Endodermal cell (in vitro differentiated cells): ENCODE measurements around the gene PRMT1. TPM values are rescaled to one million over a fixed set of nuclear protein-coding genes. Genes with fewer than 3 reads are reported as not detected.

Experiments
- DNase-seq: peaks from one replicate; pipeline ENCODE4 v3.0.0-alpha.2; 2017
- H3K27ac ChIP-seq: 2 replicates; pipeline ENCODE4 v1.5.1; 2013; ENCODE audit warnings: mild to moderate bottlenecking, low read depth, low read length, moderate library complexity
- H3K27me3 ChIP-seq: 2 replicates; pipeline ENCODE4 v1.6.1; 2013; ENCODE audit warnings: mild to moderate bottlenecking, low read length, moderate library complexity; ENCODE audit not compliant: insufficient read depth, control insufficient read depth, poor library complexity, severe bottlenecking
- H3K36me3 ChIP-seq: 2 replicates; pipeline ENCODE4 v1.7.0; 2013; ENCODE audit warnings: mild to moderate bottlenecking, low read length, moderate library complexity; ENCODE audit not compliant: control insufficient read depth, insufficient read depth
- H3K4me1 ChIP-seq: one replicate; pipeline ENCODE4 v1.7.0; 2013; ENCODE audit warnings: low read length; ENCODE audit not compliant: control insufficient read depth, insufficient read depth
- H3K4me3 ChIP-seq: 2 replicates; pipeline ENCODE4 v1.5.1; 2013; ENCODE audit warnings: mild to moderate bottlenecking, low read length, moderate library complexity
- H3K9ac ChIP-seq: 2 replicates; pipeline ENCODE4 v1.6.1; 2013; ENCODE audit warnings: mild to moderate bottlenecking, low read length, moderate library complexity; ENCODE audit not compliant: poor library complexity, severe bottlenecking; ENCODE audit errors: extremely low read depth
- H3K9me3 ChIP-seq: 2 replicates; pipeline ENCODE4 v1.6.1; 2013; ENCODE audit warnings: mild to moderate bottlenecking, low read length, moderate library complexity; ENCODE audit not compliant: control insufficient read depth
- H3K27ac Mint-ChIP-seq: 2 replicates; pipeline ENCODE4 v1.8.0; 2020; ENCODE audit warnings: mixed read lengths
- H3K27me3 Mint-ChIP-seq: 2 replicates; pipeline ENCODE4 v1.8.0; 2021; ENCODE audit warnings: mild to moderate bottlenecking, mixed read lengths; ENCODE audit not compliant: insufficient read depth
- H3K36me3 Mint-ChIP-seq: 2 replicates; pipeline ENCODE4 v1.8.0; 2020; ENCODE audit warnings: low read depth, mixed read lengths
- H3K4me1 Mint-ChIP-seq: 2 replicates; pipeline ENCODE4 v1.8.0; 2020; ENCODE audit warnings: mixed read lengths
- H3K4me3 Mint-ChIP-seq: 2 replicates; pipeline ENCODE4 v1.8.0; 2020; ENCODE audit warnings: mild to moderate bottlenecking, moderate library complexity, mixed read lengths
- H3K9me3 Mint-ChIP-seq: 2 replicates; pipeline ENCODE4 v1.8.0; 2020; ENCODE audit warnings: mild to moderate bottlenecking, mixed read lengths
- CTCF ChIP-seq: fragments of 200-600 bp; sonication (generic); conservative IDR thresholded peaks from 2 replicates; pipeline ENCODE4 v1.5.0; 2021; ENCODE audit warnings: antibody characterized with exemption, mild to moderate bottlenecking
- WGBS, 2 experiments: methylation state at CpG; one replicate each; pipeline versions ENCODE4 v1.1.5 to v1.1.7; 2013; ENCODE audit warnings: missing lambda C conversion rate in 2 of 2, mixed read lengths in 1 of 2; ENCODE audit not compliant: insufficient coverage in 1 of 2, insufficient read length in 1 of 2; 5-methylcytosine and 5-hydroxymethylcytosine counted together
- total RNA-seq, 2 donors: library from RNA; stranded (reverse); fragmentation: NEBNext Ultra II Directional in 1 of 2; extraction: Animal tissue kit (Norgen Biotek cat#: 25700) in 1 of 2; gene quantifications; 2 replicates in 1 of 2; 3 replicates in 1 of 2; pipeline ENCODE4 v1.2.1, GENCODE V29; 2021

PRMT1 gene
- total RNA-seq, 2 donors from 2014 or later, result 343 to 362 TPM

- H3K4me1 Mint-ChIP-seq, result peaks cover 24% of the 10 kb centered on the region
- H3K4me3 Mint-ChIP-seq, result peak overlapping the region; percentile 97
- peaks cover 22% of the 10 kb centered on the region for H3K36me3 Mint-ChIP-seq
- peak; percentile 89 for TF ChIP-seq CTCF
- Histone ChIP-seq H3K9me3 (no peaks in the 10 kb centered on the region), H3K9ac (peak overlapping the region; percentile 94), H3K4me1 (peaks cover 14% of the 10 kb centered on the region), H3K27me3 (no peaks in the 10 kb centered on the region), H3K4me3 (peak overlapping the region; percentile 83), H3K27ac (peak overlapping the region; percentile 95), H3K36me3 (peaks cover 21% of the 10 kb centered on the region)
- H3K27me3 Mint-ChIP-seq, result no peaks in the 10 kb centered on the region
- 3 to 10% methylated on average over 6 to 21 of the region's 21 CpGs for WGBS, 2 experiments
- DNase-seq, result peak; percentile 97
- no peaks in the 10 kb centered on the region for H3K9me3 Mint-ChIP-seq
- H3K27ac Mint-ChIP-seq, result peak overlapping the region; percentile 93
These were observed 1.0 kb downstream of the PRMT1 start for GRCh38 chr19:49677901-49678674.

GRCh38 chr19:49678985-49679770 lies 2.1 kb downstream of the PRMT1 start:
- Mint-ChIP-seq H3K9me3 (no peaks in the 10 kb centered on the region), H3K4me1 (peaks cover 24% of the 10 kb centered on the region), H3K4me3 (peak overlapping the region; percentile 97), H3K27me3 (no peaks in the 10 kb centered on the region), H3K36me3 (peaks cover 27% of the 10 kb centered on the region), H3K27ac (peak overlapping the region; percentile 89)
- H3K27ac ChIP-seq, result no peak overlapping the region
- peaks cover 30% of the 10 kb centered on the region for H3K36me3 ChIP-seq
- WGBS, 2 experiments, result 70 to 78% methylated on average over 4 to 10 of the region's 12 CpGs
- no peaks in the 10 kb centered on the region for H3K27me3 ChIP-seq
- no peak for TF ChIP-seq CTCF
- H3K4me3 ChIP-seq, result peak overlapping the region; percentile 83
- no peak overlapping the region for H3K9ac ChIP-seq
- no peak for DNase-seq
- no peaks in the 10 kb centered on the region for H3K9me3 ChIP-seq
- peaks cover 14% of the 10 kb centered on the region for H3K4me1 ChIP-seq

- peak overlapping the region; percentile 89 for H3K27ac Mint-ChIP-seq
These were observed 2.8 kb downstream of the PRMT1 start for GRCh38 chr19:49679771-49680413.

More at GRCh38 chr19:49679771-49680413, 2.8 kb downstream of the PRMT1 start:
- peak overlapping the region; percentile 68 for H3K27ac ChIP-seq
- peak overlapping the region; percentile 2 for H3K9ac ChIP-seq
- Mint-ChIP-seq H3K4me1 (peaks cover 24% of the 10 kb centered on the region), H3K27me3 (no peaks in the 10 kb centered on the region), H3K9me3 (no peaks in the 10 kb centered on the region), H3K4me3 (peak overlapping the region; percentile 97), H3K36me3 (peaks cover 31% of the 10 kb centered on the region)
- H3K27me3 ChIP-seq, result no peaks in the 10 kb centered on the region
- no peaks in the 10 kb centered on the region for H3K9me3 ChIP-seq
- peak; percentile 62 for DNase-seq
- H3K36me3 ChIP-seq, result peaks cover 38% of the 10 kb centered on the region
- TF ChIP-seq CTCF, result no peak
- peaks cover 14% of the 10 kb centered on the region for H3K4me1 ChIP-seq
- peak overlapping the region; percentile 83 for H3K4me3 ChIP-seq
- 22 to 53% methylated on average over 1 to 10 of the region's 10 CpGs for WGBS, 2 experiments
